Ovary (tissue), 9 donors: Measurements from ENCODE around the gene GPR4. TPM values are rescaled to one million over a fixed set of nuclear protein-coding genes. Genes with fewer than 3 reads are reported as not detected.

Experiments
- DNase-seq, 5 donors: peaks; one replicate each; pipeline ENCODE4 v3.0.0-alpha.2; 2019 to 2020
- H3K27ac ChIP-seq, 2 donors: fragments of 200-600 bp; one replicate each; pipeline versions ENCODE4 v1.5.1 to v1.8.0; 2019 to 2022
- H3K27me3 ChIP-seq: fragments of 200-600 bp; one replicate; pipeline ENCODE4 v1.8.0; 2022
- H3K36me3 ChIP-seq: fragments of 200-600 bp; sonication (generic); one replicate; pipeline ENCODE4 v1.5.1; 2019
- H3K4me1 ChIP-seq: one replicate; pipeline ENCODE4 v1.8.1; 2013; ENCODE audit warnings: mild to moderate bottlenecking, moderate library complexity; ENCODE audit not compliant: insufficient read depth
- H3K4me3 ChIP-seq: fragments of 200-600 bp; sonication (generic); one replicate; pipeline ENCODE4 v1.5.1; 2017
- H3K9me3 ChIP-seq, 2 donors: fragments of 200-600 bp in 1 of 2; sonication (generic) in 1 of 2; one replicate each; pipeline versions ENCODE4 v1.5.1 to v1.8.1; 2013 to 2019; ENCODE audit warnings: mild to moderate bottlenecking in 1 of 2, moderate library complexity in 1 of 2
- EP300 ChIP-seq: sonication (generic); formaldehyde crosslinking; IDR thresholded peaks from one replicate; pipeline ENCODE4 v1.6.1; 2017; ENCODE audit warnings: antibody characterized with exemption
- POLR2A ChIP-seq: fragments of 450-650 bp; IDR thresholded peaks from one replicate; pipeline ENCODE4 v1.6.1; 2017; ENCODE audit warnings: antibody characterized with exemption, mild to moderate bottlenecking, moderate library complexity
- WGBS, 3 donors: extraction: QIAGEN DNeasy Blood & Tissue Kit in 1 of 3; methylation state at CpG; one replicate each; pipeline versions ENCODE4 v1.1.5 to v1.1.7; 2013 to 2017; 5-methylcytosine and 5-hydroxymethylcytosine counted together
- intact Hi-C, 4 donors: fragments of 100-400 bp; cut with DNase I; formaldehyde crosslinking; loops; one replicate each; pipeline versions ENCODE4 v1.11.0 to v1.15.1; 2022 to 2023
- polyA plus RNA-seq, 2 donors: library from polyadenylated mRNA; stranded (reverse); fragments of 200-250 nt in 1 of 2; fragments of 350-450 nt in 1 of 2; fragmentation: Illumina TruSeq in 1 of 2; extraction: RNeasy Lipid Tissue Mini Kit (QIAGEN cat#74804) in 1 of 2; gene quantifications; one replicate each; pipeline ENCODE4 v1.2.3, GENCODE V29; 2013 to 2014
- total RNA-seq, 7 donors: library from RNA; depleted of rRNA in 2 of 7; stranded (reverse); fragments of >200 nt in 2 of 7; fragmentation: NEBNext Ultra II Directional in 3 of 7; extraction: Animal tissue kit (Norgen Biotek cat#: 25700) in 3 of 7; gene quantifications; one replicate each; pipeline versions ENCODE4 v1.1.0 to v1.2.4, GENCODE V29; 2016 to 2023
- TF ChIP-seq, protein P1 (sequence below), 3 donors: fragments of 450-650 bp in 2 of 3; fragments of 200-600 bp in 1 of 3; IDR thresholded peaks; one replicate each; pipeline versions ENCODE4 v1.5.1 to v1.8.0; 2016 to 2022; ENCODE audit warnings: antibody characterized with exemption in 3 of 3, mild to moderate bottlenecking in 1 of 3
- donor health status: DM: no; HTN: no; CAD: no; lungs with moderate emphysema.
- donor health status: DM: no; HTN: no; CAD: no.
- donor health status: Bipolar disorder and iron deficiency.
- donor health status: DM: yes; HTN: yes; CAD: no.
- donor health status: DM: no; HTN: no; CAD: no.
- donor health status: DM: yes; HTN: yes; CAD: no.

Gene GPR4
- total and polyA plus RNA-seq, 9 donors, result 0.60 to 11.9 (median 3.0) TPM

DNA sequence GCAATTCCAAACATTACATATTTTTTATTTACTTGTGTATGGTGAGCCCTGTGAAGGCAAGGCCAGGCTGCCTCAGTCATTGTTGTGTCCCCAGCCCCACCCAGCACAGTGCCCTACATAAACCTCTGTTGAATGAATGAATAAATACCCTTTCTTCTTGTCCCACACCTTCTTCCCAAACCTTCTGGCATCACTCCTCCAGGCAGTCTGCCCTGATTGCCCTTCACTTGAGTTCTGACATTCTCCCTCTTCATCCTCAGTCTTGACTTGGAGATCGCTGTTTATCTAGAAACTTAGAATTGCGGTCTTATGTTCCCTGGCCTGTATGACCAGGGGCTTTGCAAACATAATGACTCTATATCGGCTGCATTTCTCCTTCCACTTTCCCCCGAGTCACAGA, 12.2 kb downstream of the GPR4 start:
- WGBS, 3 donors, result 75 to 85% (median 79%) methylated on average over 4 of the region's 4 CpGs
- no peaks in the 10 kb centered on the region for H3K9me3 ChIP-seq
- no peaks in the 10 kb centered on the region for H3K4me1 ChIP-seq

DNA sequence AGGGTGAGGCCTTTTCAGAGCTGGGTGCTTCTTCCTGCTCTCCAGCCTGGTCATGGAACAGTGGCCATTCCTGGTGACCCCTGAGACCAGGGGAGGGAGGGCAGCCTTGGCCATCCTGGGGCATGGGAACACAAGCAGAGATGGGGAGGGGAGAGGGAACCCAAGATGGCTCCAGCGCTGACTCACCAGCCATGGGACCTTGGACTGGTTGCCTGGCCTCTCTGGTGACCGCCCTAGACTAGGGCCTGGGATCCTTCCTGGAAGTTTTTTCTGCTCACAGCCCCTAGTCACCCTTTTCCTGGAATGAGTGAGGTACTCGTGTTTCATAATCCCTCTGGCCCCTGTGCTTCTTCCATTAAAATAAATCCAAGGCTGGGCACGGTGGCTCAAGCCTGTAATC, 14.1 kb downstream of the GPR4 start:
- H3K4me1 ChIP-seq, result peaks cover 4% of the 10 kb centered on the region
- no peak for DNase-seq
- TF ChIP-seq EP300, result no peak
- TF ChIP-seq, protein P1, sequence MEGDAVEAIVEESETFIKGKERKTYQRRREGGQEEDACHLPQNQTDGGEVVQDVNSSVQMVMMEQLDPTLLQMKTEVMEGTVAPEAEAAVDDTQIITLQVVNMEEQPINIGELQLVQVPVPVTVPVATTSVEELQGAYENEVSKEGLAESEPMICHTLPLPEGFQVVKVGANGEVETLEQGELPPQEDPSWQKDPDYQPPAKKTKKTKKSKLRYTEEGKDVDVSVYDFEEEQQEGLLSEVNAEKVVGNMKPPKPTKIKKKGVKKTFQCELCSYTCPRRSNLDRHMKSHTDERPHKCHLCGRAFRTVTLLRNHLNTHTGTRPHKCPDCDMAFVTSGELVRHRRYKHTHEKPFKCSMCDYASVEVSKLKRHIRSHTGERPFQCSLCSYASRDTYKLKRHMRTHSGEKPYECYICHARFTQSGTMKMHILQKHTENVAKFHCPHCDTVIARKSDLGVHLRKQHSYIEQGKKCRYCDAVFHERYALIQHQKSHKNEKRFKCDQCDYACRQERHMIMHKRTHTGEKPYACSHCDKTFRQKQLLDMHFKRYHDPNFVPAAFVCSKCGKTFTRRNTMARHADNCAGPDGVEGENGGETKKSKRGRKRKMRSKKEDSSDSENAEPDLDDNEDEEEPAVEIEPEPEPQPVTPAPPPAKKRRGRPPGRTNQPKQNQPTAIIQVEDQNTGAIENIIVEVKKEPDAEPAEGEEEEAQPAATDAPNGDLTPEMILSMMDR (IDR thresholded peaks at IDR 0.05), result no peak
- TF ChIP-seq POLR2A, result no peak
- no peak overlapping the region for H3K27ac ChIP-seq
- H3K9me3 ChIP-seq, result no peaks in the 10 kb centered on the region
- H3K27me3 ChIP-seq, result no peaks in the 10 kb centered on the region
- intact Hi-C loops, result loop anchor here in 1 of 4 donors (10.0 kb wide), 1 partner anchor 63 kb away; no protein-coding TSS in a partner anchor
- H3K36me3 ChIP-seq, result no peaks in the 10 kb centered on the region
- WGBS, 3 donors, result 63 to 68% (median 65%) methylated on average over 4 of the region's 4 CpGs
- no peak overlapping the region for H3K4me3 ChIP-seq

More for the DNA sequence above, 12.2 kb downstream of the GPR4 start:
- TF ChIP-seq EP300, result no peak
- TF ChIP-seq, protein P1 (IDR thresholded peaks at IDR 0.05), result no peak
- TF ChIP-seq POLR2A, result no peak
- H3K27ac ChIP-seq, result no peak overlapping the region
- H3K27me3 ChIP-seq, result no peaks in the 10 kb centered on the region
- no peak overlapping the region for H3K4me3 ChIP-seq
- H3K36me3 ChIP-seq, result no peaks in the 10 kb centered on the region
- no peak for DNase-seq
- intact Hi-C loops, result loop anchor here in 1 of 4 donors (10.0 kb wide), 1 partner anchor 65 kb away; no protein-coding TSS in a partner anchor

DNA sequence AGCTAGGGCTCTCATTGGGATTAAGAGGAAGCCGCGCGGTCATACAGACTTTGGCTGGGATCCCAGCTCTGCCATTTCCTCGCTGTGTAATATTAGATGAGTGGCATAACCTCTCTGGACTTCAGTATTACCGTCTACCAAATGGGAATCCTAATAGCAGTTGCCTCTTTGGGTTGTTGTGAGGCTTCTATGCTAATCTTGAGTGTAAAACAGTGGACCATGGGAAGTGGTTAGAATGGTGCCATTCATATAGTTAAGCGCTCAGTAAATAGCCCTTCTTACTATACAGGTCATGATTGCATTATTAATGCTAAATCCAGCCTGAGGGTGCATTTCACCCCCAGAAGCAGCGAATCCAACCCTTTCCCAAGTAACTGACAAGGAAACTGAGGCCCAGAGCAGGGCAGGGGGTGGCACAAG, 16.8 kb downstream of the GPR4 start:
- Histone ChIP-seq H3K4me1 (peaks cover 4% of the 10 kb centered on the region), H3K27ac (peak overlapping the region; percentile 93 to 100), H3K9me3 (no peaks in the 10 kb centered on the region), H3K27me3 (no peaks in the 10 kb centered on the region), H3K4me3 (peak overlapping the region; percentile 79), H3K36me3 (no peaks in the 10 kb centered on the region)
- TF ChIP-seq POLR2A (no peak), EP300 (no peak)
- TF ChIP-seq, protein P1 (IDR thresholded peaks at IDR 0.05), result no peak
- intact Hi-C loops, result loop anchor here in 1 of 4 donors (10.0 kb wide), 1 partner anchor 60 kb away; no protein-coding TSS in a partner anchor
- no peak for DNase-seq
- 20 to 25% (median 24%) methylated on average over 7 of the region's 7 CpGs for WGBS, 3 donors

DNA sequence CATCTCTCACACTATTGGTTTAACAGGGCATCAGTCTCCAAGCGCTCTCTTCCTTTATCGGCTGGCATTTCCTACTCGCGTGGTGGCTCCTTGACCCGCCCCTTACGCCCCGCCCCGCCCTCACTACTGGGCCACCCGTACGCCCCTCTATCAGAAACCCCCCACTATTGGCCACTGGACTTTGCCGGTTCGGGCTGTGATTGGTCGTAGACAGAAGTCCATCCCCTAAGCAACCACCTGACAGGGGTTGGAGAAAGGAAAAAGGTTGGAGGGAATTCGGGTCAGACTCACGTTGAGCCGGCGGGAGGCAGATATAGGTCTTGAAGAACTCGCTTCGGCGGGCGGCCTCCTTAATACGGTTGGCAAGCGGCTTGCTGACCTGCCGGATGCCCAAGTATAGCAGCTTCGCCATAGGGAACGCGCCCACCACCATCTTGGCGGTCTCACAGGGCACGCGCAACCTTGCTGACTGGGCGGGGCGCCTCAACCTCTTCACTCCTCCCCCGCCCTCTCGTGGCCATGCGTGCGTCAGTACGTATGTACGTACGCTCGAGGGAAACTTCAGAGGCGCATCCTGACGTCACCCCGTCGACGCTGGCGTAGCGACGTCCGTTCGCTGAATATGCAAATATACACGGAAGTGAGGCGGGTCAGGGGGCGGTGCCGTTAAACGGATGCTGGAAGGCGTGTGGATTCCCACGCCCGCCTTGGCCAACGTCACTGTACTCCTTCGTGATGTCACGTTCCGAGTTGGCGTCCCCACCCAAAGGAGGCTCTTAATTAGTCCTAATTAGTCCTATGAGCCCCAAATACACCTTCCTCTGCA, 17.5 kb downstream of the GPR4 start, which contains the start of gene OPA3:
TSS of gene OPA3 (minus strand) at position 471 of the 826 bp plus-strand sequence. CDS start at position 433, 38 bp downstream.
- Histone ChIP-seq H3K36me3 (no peaks in the 10 kb centered on the region), H3K27ac (peak within 1 kb of the TSS; percentile 93 to 100), H3K4me1 (peaks cover 4% of the 10 kb centered on the region), H3K4me3 (peak within 1 kb of the TSS; percentile 79), H3K9me3 (no peaks in the 10 kb centered on the region), H3K27me3 (no peaks in the 10 kb centered on the region)
- DNase-seq, result peak; percentile 99 to 100 (median 100)
- peak; percentile 98 for TF ChIP-seq EP300
- TF ChIP-seq POLR2A, result peak; percentile 82
- TF ChIP-seq, protein P1 (IDR thresholded peaks at IDR 0.05), result peak in 2 of 3 donors; percentile 7 to 43
- intact Hi-C loops, result loop anchor here in 1 of 4 donors (10.0 kb wide), 1 partner anchor 60 kb away; no protein-coding TSS in a partner anchor
- 0% methylated on average over 63 of the region's 63 CpGs for WGBS, 3 donors
